Measurements from ENCODE around the gene WNK2.
"Not testable (repeated sequence)": the region's sequence is repeated elsewhere in the genome, so short reads cannot be mapped to it uniquely, and the experiment has no call there.

The WNK2 gene

GRCh38 chr9:93336720-93337119 is 152.8 kb downstream of the WNK2 start:
- no peak for TF ChIP-seq TAF1 (IDR thresholded peaks at IDR 0.05; ENCODE audit: low read depth, low read length)
- TF ChIP-seq POLR2AphosphoS5 (IDR thresholded peaks at IDR 0.05; ENCODE audit: low read depth, low read length), result no peak
- no peak for TF ChIP-seq POU2F2 (IDR thresholded peaks at IDR 0.05; ENCODE audit: low read depth, low read length)
- no peak for TF ChIP-seq SPI1 (IDR thresholded peaks at IDR 0.05; ENCODE audit: low read depth, low read length)
- no peak for TF ChIP-seq POLR2A (IDR thresholded peaks at IDR 0.05; ENCODE audit: low read depth, low read length)
- no peak for TF ChIP-seq PAX5 (IDR thresholded peaks at IDR 0.05; ENCODE audit: insufficient read depth, low read length, severe bottlenecking)
- FAIRE-seq, result no peak
- no peak for DNase-seq (ENCODE audit: insufficient read length, low spot score)

DNA sequence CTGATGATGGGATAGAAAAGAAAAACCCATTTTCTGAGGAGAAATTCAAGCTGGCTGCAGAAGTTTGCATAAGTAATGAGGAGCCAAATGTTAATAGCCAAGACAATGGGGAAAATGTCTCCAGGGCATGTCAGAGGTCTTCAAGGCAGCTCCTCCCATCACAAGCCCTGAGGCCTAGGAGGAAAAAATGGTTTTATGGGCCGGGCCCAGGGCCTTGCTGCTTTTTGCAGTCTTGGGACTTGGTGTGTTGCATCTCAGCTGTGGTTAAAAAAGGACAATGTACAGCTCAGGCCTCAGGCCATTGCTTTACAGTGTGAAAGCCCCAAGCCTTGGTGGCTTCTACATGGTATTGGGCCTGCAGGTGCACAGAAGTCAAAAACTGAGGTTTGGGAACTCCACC is 154.3 kb downstream of the WNK2 start:
- FAIRE-seq, result not testable (repeated sequence)

DNA sequence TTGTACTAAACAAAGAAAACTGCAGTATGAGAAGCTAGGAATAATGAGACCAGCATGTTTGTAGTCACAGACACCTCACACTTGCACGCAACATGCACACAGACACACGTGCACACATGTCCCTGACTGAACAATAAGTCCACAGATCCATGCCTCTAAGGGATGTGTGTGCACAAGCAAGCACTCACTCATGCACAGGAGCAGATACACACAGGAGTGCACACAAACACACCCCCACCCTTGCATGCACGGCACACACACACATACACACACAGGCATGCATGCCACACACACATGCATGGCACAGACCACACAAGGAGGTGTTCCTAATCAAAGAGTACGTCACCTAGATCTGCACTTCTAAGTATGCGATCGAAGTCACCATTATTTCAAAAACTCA is 156.2 kb downstream of the WNK2 start:
- no peak for TF ChIP-seq POLR2AphosphoS5 (IDR thresholded peaks at IDR 0.05; ENCODE audit: low read depth, low read length)
- no peak for TF ChIP-seq SPI1 (IDR thresholded peaks at IDR 0.05; ENCODE audit: low read depth, low read length)
- TF ChIP-seq TAF1 (IDR thresholded peaks at IDR 0.05; ENCODE audit: low read depth, low read length), result no peak
- no peak for TF ChIP-seq POLR2A (IDR thresholded peaks at IDR 0.05; ENCODE audit: low read depth, low read length)
- no peak for TF ChIP-seq POU2F2 (IDR thresholded peaks at IDR 0.05; ENCODE audit: low read depth, low read length)
- TF ChIP-seq PAX5 (IDR thresholded peaks at IDR 0.05; ENCODE audit: insufficient read depth, low read length, severe bottlenecking), result no peak
- DNase-seq (ENCODE audit: insufficient read length, low spot score) (no peak), FAIRE-seq (no peak)

More for the DNA sequence above, 154.3 kb downstream of the WNK2 start:
- not testable (repeated sequence) for DNase-seq (ENCODE audit: insufficient read length, low spot score)

GRCh38 chr9:93341820-93342219 is 157.9 kb downstream of the WNK2 start:
- not testable (repeated sequence) for FAIRE-seq

DNA sequence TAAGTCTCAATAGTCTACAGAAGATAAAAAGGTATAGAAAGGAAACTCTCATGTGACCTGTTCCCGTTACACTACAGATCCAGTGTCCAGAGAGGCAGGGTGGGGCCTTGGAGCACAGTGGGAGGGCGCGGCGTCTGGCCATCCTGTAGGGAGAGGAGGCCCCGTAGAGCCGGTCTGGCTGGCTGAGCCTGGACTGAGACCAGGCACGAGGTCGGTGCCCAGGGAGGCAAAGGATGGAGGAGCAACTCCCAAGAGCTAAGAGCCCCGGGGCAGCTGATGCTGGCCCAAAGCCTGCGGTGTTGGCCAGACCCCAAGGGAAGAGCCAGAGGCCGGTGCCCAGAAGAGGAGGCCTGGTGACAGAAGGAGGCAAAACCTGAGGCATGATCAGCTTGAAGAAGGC is 158.5 kb downstream of the WNK2 start:
- not testable (repeated sequence) for DNase-seq (ENCODE audit: insufficient read length, low spot score); FAIRE-seq

More at GRCh38 chr9:93341820-93342219, 157.9 kb downstream of the WNK2 start:
- not testable (repeated sequence) for DNase-seq (ENCODE audit: insufficient read length, low spot score)

- FAIRE-seq (no peak), DNase-seq (ENCODE audit: insufficient read length, low spot score) (no peak)
- TF ChIP-seq SPI1 (IDR thresholded peaks at IDR 0.05; ENCODE audit: low read depth, low read length), result no peak
- no peak for TF ChIP-seq POLR2AphosphoS5 (IDR thresholded peaks at IDR 0.05; ENCODE audit: low read depth, low read length)
- TF ChIP-seq TAF1 (IDR thresholded peaks at IDR 0.05; ENCODE audit: low read depth, low read length), result no peak
- TF ChIP-seq PAX5 (IDR thresholded peaks at IDR 0.05; ENCODE audit: insufficient read depth, low read length, severe bottlenecking), result no peak
- no peak for TF ChIP-seq POLR2A (IDR thresholded peaks at IDR 0.05; ENCODE audit: low read depth, low read length)
- TF ChIP-seq POU2F2 (IDR thresholded peaks at IDR 0.05; ENCODE audit: low read depth, low read length), result no peak
Observed at GRCh38 chr9:93343663-93344062, 159.7 kb downstream of the WNK2 start.

- no peak for TF ChIP-seq PAX5 (IDR thresholded peaks at IDR 0.05; ENCODE audit: insufficient read depth, low read length, severe bottlenecking)
- TF ChIP-seq POLR2A (IDR thresholded peaks at IDR 0.05; ENCODE audit: low read depth, low read length), result no peak
- no peak for TF ChIP-seq POLR2AphosphoS5 (IDR thresholded peaks at IDR 0.05; ENCODE audit: low read depth, low read length)
- TF ChIP-seq TAF1 (IDR thresholded peaks at IDR 0.05; ENCODE audit: low read depth, low read length), result no peak
- TF ChIP-seq SPI1 (IDR thresholded peaks at IDR 0.05; ENCODE audit: low read depth, low read length), result no peak
- no peak for TF ChIP-seq POU2F2 (IDR thresholded peaks at IDR 0.05; ENCODE audit: low read depth, low read length)
- FAIRE-seq (no peak), DNase-seq (ENCODE audit: insufficient read length, low spot score) (no peak)
Observed at GRCh38 chr9:93345643-93346230, 161.8 kb downstream of the WNK2 start.

DNA sequence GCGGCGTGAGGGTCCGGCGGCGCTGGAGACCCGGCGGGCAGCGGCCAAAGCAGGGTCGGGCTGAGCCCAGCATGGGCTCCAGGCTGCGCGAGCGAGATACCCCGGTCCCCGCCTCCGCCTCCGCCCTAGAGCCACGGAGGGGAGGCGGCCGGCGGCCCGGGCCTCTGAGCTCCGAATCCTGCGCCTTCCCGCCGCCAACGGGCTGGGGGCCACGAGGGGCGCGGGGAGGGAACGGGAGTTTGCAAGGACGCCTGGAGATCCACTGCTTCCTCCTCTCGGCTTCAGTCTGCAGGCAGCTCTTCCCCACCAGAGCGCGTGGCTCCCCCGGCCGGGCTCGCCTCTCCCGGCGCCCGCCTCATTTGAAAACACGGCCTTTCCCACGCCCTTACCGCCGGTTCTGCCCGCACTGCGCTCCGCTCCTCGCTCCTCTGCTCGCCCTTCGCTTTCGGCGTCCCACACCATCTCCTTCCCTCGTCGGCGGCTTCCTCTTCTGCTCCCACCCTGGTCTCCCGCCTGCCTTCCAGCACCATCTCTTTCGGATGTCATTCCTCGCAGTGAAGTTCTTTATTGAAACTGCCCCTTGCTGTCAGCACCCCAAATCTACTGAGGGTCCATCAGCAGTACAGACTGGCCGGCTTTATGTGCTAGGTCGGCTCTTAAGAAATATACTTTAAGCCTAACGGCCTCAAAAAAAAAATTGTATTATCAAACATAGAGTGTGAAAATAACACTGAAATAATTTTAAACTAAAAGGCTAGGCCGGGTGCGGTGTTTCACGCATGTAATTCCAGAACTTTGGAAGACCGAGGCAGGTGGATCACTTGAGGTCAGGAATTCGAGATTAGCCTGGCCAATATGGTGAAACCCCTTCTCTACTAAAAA is 162.5 kb downstream of the WNK2 start:
- FAIRE-seq (no peak), DNase-seq (ENCODE audit: insufficient read length, low spot score) (no peak)

GRCh38 chr9:93347371-93347975 is 163.5 kb downstream of the WNK2 start:
- not testable (repeated sequence) for FAIRE-seq; DNase-seq (ENCODE audit: insufficient read length, low spot score)

More for the DNA sequence above, 162.5 kb downstream of the WNK2 start:
- TF ChIP-seq POLR2A (IDR thresholded peaks at IDR 0.05; ENCODE audit: low read depth, low read length) (no peak), TAF1 (IDR thresholded peaks at IDR 0.05; ENCODE audit: low read depth, low read length) (no peak), SPI1 (IDR thresholded peaks at IDR 0.05; ENCODE audit: low read depth, low read length) (no peak), POU2F2 (IDR thresholded peaks at IDR 0.05; ENCODE audit: low read depth, low read length) (no peak), POLR2AphosphoS5 (IDR thresholded peaks at IDR 0.05; ENCODE audit: low read depth, low read length) (no peak), PAX5 (IDR thresholded peaks at IDR 0.05; ENCODE audit: insufficient read depth, low read length, severe bottlenecking) (no peak)

DNA sequence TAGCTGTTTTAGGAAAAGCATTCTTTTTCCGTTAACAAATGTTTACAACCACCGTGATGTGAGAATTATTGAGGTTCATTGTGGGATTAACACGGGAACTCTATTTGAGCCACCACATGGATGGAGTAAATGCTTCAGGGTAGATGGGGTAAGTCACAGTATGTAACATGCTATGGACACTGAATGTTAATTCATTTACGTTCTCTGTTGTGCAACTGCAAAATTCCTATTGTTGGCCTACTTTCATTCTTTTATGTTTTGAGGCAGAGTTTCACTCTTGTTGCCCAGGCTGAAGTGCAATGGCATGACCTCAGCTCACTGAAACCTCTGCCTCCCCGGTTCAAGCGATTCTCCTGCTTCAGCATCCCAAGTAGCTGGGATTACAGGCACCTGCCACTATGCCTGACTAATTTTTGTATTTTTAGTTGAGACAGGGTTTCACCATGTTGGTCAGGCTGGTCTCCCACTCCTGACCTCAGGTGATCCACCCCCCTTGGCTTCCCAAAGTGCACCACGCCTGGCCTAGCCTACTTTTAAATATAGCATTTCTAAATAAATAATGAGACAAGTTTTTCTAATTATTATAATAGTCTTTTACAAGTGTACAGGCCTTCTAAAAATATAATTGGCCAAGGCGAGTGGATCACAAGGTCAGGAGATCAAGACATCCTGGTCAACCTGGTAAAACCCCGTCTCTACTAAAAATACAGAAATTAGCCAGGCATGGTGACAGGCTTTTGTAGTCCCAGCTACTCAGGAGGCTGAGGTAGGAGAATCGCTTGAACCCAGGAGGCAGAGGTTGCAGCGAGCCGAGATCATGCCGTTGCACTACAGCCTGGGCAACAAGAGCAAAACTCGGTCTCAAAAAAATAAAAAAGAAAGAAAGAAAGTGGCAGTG is 169.7 kb downstream of the WNK2 start:
- FAIRE-seq; DNase-seq (ENCODE audit: insufficient read length, low spot score): not testable (repeated sequence)
